GM18507 (cell line): ENCODE data around the gene TENT5C.

Experiments used
- DNase-seq: peaks from one replicate; pipeline ENCODE4 v3.0.0; 2011; ENCODE audit warnings: low read depth; ENCODE audit not compliant: insufficient read length; ENCODE audit errors: extremely low spot score
- FAIRE-seq: peaks from 2 replicates; lab custom pipeline; 2011; peaks lifted over from hg19 to GRCh38; lab: Jason Lieb, UNC

The TENT5C gene

DNA sequence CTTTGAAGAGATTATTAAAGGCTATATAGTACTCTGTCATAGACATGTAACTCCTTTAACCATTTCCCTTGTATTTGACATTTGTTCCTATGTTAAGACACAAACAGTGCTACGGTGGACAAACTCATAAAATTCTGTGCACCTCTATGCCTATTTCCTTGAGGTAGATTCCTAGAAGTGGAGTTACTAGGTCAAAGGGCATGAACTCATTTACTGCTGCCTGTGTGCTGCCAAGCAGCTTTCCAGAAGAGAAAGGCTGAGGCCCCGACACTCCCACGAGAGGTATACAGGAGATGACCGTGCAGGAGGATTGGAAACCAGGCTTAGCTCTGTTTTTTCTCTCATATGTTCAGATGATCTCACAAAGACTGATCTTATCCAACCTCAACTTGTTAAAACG is 34.4 kb upstream of the TENT5C start:
- no peak for DNase-seq
- FAIRE-seq = no peak

DNA sequence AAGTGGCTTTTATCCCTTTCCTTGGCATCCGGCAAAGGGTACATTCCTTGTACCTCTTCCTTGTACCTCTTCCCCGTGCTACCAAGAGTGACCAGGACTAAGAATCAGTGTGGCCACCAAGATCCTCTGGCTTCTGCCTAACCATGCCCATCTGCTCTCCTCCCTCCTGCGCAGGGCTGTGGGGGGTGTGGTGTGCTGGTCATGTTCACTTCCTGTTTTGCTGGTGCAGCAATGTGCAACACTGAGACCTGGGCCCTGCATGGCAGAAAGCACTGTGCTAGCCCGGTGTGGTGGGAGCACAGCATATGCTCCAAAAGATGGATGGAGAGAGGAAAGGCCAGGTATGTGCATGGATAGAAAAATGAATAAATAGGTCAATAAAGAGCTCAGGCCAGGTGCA is 33.3 kb upstream of the TENT5C start:
- FAIRE-seq (no peak), DNase-seq (no peak)

DNA sequence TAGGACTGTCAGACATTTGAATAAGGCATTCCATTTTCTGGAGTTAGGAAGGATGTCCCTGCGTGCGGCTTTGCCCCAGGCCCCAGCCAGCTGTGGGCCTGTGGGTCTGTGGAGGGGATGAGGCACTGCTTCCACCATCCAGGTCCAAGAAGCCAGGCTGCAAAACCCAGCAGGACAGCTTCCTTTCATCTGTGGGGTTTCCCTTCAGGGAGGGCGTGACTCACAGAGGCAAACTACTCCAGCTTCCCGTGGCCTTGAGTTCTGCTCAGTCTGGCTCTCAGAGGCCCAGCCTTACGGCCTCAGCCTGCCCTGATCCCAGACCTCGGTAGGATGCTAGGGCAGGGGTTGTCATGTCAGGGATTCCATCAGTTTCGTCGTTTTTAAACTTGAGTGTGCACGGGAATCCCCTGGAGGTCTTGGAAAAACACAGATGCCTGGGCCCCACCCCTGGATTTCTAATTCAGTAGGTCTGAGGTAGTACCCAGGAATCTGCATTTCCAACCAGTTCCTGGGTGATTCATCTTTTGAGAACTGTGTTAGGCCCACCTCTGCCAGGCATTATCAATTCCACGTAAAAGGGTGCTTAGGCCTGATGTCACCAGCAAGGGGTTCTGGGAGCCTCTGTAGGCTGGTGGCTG is 32.3 kb upstream of the TENT5C start:
- DNase-seq (no peak), FAIRE-seq (no peak)

DNA sequence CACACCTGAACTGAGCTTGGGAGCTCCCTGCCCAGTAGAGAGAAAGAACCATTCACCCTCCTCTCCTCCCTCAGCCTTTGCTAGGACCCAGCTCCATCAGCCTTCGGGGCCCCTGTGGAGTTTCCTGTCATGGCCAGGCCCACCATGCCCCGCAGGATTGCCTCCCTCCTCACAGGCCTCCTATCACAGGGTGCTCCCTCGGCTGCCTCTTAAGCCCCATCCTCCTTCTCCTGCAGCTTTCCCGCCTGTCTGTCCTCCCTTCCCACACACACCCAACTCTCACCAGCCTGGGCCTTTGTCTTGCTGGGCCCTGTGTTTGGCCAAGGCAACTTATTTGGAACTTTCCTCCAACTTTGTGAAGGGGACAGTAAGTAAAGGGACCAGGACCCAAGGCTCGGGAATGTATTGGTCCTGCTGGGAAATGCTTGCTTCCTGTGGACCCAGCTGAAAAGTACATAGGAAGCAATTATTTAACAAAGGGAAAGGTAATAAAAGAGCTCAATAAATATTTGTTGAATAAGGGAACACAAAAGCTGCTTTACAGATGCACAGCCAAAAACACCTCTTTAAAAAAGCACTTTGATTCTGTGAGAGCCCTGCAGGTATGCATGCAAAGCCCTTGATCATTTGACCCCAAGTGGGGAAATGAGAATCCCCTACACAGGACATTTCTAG is 31.6 kb upstream of the TENT5C start:
- DNase-seq (no peak), FAIRE-seq (no peak)

DNA sequence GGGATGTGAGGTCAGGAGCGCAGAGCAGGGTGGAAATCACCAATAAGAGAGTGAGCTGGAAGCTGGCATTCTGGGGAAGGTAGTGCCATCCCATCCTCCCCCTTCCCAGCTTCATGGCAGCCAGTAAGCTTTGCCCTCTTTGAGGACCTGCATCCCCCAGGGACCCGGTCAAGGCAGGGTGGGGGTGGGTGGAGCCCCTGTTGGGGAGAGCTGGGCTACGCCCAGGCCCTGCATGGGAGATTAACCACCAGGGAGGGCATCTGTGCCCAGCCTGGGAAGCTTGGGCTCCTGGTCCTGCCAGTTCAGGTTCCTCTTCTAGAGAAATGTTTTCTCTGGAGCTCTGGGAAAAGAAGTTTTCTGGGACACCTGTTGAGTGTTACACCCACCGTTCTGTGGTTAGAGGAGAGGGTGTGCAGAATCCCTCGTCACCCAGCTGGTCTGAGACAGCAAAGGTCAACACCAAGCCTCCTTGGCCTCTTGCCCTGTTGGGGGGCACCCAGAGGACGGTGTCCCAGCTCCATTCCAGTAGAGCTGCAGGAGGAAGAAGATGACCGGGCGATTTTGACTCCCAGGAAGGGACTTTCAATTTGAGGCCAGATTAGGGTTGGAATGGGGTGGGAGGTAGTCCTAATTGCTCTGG is 30.1 kb upstream of the TENT5C start:
- DNase-seq (no peak), FAIRE-seq (no peak)

DNA sequence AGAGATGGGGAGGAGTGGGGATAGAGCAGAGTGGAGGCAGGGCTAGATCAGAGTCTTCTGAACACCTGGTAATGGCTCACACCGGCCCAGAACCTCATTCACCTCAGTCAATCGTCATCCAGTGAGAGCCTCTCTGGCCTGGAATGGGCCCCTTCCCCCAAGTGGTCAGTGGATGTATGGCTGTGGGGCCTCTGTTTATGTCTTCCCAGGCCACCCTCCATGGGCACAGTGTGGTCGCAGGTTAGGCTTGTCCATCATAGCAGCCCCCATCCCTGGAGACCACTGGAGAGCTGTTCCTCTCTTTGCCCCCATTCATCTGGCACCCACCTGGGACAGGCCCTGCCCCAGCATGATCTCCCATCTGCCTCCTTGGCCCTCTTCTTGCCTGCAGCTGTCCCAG is 29.6 kb upstream of the TENT5C start:
- FAIRE-seq (no peak), DNase-seq (no peak)

DNA sequence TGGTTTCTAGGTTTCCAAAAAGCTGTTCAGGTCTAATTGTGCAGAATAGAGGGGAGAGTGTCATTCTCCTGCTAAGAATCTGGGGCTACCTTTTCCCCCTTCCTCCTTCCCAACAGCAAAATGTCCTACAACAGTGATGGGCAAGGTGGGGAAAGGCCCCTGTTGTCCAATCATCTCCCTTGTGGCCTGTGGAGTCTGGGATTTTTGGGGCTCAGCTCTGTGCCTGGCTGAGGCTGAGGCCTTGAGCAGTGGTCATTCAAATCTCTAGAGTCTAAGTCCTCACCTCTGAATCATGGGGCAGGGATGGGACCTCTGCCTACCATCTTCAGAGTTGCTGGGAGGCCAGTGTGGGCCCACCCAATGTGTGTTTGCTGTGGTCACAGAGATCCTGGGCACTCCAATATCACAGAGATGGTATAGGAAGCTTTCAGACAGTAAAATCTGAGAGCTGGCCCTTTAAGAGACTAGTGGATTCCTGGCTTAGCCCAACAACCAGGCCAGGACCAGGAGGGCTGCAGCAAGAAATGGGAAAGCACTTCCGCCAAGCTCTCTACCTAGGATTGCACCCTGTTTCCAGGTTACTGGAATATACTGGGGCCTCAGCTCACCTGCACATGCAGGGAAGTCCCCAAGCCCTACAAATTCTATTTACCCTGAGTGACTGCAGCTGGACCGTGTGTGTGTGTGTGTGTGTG is 28.5 kb upstream of the TENT5C start:
- DNase-seq (no peak), FAIRE-seq (no peak)

DNA sequence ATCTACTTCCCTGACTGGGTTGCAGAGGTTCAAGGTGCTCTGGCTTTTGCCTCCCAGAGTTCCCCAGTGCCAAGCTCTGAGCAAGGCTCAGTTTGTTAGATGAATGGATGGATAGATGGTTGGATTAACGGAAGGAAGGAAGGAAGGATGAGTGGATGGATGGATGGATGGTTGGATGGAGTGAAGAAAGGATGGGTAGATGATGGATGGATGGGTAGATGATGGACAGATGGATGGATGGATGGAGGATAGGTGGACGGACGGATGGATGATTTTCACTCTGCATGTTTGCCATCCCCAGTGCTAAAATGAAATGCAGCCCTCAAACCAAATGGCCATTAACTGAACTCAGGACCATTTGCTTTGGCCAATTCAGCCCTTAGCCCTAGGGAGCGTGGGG is 27.4 kb upstream of the TENT5C start:
- DNase-seq (no peak), FAIRE-seq (no peak)

DNA sequence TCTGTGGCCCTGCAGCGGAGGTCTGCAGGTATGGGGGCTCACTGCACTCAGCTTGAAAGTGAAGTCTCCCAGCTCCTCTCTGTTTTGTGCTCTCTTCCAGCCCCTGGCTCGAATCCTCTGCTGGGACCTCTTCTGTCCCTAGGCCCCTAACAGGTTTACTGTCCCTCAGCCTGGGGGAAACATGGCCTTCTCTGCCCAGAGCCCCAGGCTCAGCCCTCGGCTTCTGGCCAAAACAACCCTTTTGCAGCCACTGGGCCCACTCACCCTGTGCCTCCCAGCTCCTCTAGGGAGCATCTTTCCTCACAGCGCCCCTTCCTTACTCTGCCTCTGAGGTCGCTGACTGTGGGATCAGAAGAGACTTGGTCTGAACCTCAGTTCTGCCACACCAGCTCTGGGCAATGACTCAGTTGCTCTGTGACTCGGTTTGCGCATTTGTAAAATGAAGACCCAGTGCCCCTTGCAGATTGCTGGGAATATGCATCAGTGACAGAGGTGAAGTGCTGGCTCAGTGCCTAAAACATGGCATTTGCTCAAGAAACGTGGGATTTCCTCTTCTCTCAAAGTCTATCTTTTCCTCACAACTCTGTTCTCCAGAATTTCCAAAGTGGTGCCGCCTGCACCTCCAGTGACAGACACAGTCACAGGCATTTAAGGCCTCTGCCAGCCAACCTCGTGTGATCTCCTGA is 26.5 kb upstream of the TENT5C start:
- no peak for FAIRE-seq
- no peak for DNase-seq

DNA sequence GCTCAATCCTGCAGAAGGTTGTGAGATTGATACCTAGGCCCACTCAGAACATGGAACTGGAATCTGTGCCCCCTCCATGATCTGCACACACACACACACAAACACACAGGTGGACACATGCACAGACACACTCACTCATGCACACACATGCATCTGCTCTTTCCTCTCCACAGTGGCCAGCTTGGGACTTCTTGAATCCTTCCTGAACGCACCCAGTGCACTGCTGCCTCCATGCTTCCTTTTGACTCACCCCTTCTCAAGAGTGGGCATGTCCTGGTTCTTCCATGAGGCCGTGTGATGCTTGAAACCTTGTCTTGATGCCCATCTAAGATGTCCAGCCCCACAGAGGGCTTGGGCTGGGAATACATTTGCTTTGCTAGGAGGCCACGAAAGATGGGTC is 25.4 kb upstream of the TENT5C start:
- no peak for DNase-seq
- FAIRE-seq = no peak

DNA sequence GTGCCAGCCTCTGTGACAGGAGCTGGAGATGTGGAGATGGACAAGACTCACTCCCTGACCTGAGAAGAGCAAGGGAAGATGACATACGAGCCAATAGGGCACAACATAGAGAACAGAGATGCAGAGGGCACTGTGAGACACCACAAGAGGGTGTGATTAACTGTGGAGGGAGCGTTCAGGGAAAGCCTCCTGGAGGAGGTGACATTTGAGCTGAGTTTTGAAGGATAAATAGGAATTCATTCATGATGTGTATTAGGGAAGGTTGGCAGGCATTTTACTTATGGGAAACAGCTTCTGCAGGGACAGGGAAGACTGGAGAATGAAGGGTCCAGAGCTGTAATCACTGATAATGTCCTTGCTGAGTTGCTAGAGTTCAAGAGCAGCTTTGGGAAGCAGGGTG is 25.0 kb upstream of the TENT5C start:
- DNase-seq = no peak
- FAIRE-seq = no peak

DNA sequence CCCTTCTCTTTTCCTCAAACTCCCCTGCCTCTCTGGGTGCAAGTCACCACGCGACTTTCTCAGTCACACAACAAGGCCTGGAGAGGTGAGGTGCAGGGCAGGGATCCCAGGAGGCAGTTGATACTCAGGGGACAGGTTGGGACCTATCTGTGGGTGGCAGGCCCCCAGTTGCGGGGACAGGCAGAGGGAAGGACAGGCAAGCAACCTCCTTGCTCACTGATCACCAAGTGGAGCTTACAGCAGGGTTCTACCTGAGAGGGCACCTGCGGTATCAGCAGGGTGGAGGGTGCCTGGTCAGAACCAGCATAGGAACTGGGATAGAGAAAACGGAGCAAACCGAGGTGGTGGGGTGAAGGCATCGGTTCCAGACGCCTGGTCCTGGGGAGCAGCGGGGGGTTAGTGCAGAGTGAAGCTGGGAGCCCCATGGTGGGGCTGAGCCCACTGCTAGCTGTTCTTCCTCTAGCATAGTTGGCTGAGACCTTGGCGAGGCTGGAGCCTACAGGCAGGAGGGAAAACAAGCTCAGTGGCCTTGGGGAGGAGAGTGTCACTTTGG is 24.4 kb upstream of the TENT5C start:
- DNase-seq (no peak), FAIRE-seq (no peak)

DNA sequence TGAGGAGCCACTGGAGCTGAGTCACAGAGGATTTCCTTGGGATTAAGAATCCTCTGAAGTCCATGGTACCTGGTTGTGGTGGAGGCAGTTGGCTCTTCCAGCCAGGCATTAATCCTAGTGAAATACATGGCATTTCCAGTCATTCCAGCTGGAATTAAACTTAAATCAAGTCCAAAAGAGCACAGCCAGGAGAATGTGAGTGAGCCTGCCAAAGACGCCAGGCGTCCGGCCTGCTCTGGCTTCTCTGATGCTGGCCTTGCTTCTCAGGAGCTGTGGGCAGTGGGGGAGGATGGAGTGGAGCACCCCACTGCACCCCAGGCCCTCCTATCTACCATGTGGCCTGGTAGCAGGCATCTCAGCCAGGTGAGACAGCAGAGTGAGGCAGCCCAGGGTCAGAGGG is 23.4 kb upstream of the TENT5C start:
- no peak for FAIRE-seq
- no peak for DNase-seq

DNA sequence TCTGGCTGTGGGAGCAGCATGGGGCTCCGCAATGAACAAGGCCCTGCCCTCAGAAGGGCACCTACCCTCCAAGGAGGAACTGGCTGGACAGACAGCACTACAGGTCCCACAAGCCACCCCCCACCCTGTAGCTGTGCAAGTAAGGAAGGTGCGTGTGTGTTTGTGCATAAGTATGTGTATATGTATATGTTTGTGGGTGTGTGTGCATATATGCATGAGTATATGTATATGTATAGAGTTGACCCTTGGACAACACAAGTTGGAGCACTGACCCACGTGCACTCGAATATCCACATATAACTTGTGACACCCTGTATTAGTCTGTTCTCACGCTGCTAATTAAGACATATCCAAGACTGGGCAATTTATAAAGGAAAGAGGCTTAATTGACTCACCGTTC is 22.6 kb upstream of the TENT5C start:
- DNase-seq (no peak), FAIRE-seq (no peak)

DNA sequence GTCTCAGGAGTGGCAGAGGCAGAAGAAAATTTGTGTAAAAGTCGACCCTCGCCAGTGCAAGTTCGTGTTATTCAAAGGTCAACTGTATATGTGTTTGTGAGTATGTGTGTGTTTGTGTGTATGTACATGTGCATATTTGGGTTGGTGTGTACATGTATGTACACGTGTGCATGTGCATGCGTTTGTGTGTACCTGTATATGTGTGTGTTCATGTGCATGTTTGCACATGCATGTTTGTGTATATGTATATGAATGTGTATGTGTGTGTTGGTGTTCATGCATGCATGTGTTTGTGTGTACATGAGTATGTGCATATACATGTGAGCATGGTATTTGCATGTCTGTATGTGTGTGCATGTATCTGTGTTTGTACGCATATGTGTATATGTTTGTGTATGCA is 21.7 kb upstream of the TENT5C start:
- no peak for DNase-seq
- FAIRE-seq = no peak

DNA sequence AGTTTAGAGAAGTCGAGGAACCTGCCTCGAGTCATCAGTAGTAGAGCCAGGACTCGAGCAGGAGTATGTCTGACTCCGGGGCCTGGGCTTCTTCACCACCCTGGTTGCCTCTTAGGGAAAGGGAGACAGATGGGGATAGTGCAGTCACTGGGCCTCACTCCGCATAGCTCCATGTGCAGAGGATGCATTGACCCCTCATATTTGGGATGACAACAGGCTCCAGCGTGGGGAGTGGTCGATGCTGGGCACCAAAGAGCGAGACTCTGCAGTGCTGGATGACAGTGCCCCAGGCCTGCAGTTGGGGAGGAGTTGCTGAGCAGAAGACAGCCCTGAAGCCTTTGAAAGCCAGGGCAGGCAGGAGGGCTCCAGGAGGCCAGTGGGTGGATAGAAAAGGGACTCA is 20.8 kb upstream of the TENT5C start:
- no peak for DNase-seq
- no peak for FAIRE-seq

DNA sequence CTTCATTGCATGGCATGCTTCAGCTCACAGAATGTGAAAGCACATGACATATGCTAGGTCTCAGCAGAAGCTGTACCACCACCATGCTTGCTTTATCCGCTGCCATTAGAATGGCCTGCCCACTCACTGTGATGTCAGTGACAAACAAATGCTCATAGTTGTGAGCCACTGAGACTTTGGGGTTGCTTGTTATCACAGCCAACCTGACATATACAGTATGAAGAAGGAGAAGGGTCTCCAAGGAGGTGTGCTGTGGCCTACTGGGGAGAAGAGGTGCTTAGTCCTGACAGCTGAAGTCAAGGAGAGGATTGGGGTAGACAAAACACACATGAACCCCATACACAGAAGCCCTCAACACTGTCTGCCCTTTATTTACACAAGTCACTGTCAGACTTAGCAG is 19.5 kb upstream of the TENT5C start:
- DNase-seq (no peak), FAIRE-seq (no peak)

DNA sequence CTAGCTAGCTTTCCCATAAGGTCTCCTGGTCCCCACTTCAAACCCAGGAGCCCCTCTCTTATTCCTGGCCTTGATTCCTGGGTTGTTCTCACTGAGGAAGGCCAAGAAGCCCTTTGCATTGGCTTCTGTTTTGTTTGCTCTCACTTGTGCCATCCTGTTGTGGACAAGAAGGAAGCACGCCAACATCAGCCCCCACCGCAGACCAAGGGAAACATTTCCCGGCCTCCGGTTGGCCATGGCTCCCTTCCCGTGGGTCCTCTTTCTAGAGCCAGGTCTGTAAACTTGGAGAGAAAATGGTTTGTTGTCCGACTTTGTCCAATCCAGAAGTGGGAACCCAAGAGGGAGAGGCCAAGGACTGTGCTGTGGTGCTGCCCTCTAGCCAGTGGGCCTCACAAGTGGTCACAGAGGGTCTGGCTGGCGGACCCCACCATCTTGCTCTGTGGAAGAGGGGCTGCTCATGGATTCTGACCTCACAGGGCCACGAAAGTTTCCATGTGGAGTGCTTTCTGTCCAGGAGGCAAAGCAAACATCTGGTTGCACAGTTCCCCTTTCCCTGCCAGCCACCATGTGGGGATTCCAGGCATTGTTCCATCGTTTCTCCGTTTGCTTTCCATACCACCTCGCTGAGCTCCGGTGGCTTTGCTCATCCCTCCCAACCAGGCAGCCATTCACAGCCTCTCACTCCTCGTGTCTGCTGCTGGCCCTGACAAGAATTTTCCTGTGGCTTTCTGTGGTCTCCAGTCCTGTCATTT is 18.9 kb upstream of the TENT5C start:
- FAIRE-seq (no peak), DNase-seq (no peak)
